Heart left ventricle (tissue), 16 donors: ENCODE data around the gene ASPSCR1. TPM values are rescaled to one million over a fixed set of nuclear protein-coding genes. Genes with fewer than 3 reads are reported as not detected.

Experiments used
- ATAC-seq, 4 donors: fragments of 200-7000 bp; cut with Tn5 transposase; one replicate each; pipeline ENCODE4 v1.9.1; 2020 to 2022; ENCODE audit warnings: moderate library complexity in 4 of 4, mild to moderate bottlenecking in 3 of 4, moderate number of reproducible peaks in 1 of 4
- DNase-seq, 5 donors: peaks; one replicate each; pipeline ENCODE4 v3.0.0-alpha.2; 2020
- H3K27ac ChIP-seq, 12 donors: fragments of 200-600 bp; sonication (generic) in 4 of 12; one replicate each; pipeline versions ENCODE4 v1.5.0 to v1.8.0; 2016 to 2022; ENCODE audit warnings: mild to moderate bottlenecking in 2 of 12
- H3K27me3 ChIP-seq, 9 donors: fragments of 200-600 bp; sonication (generic) in 2 of 9; one replicate each; pipeline versions ENCODE4 v1.5.1 to v1.8.0; 2016 to 2022; ENCODE audit warnings: mild to moderate bottlenecking in 3 of 9
- H3K36me3 ChIP-seq, 9 donors: fragments of 200-600 bp; sonication (generic) in 2 of 9; one replicate each; pipeline versions ENCODE4 v1.5.0 to v1.8.0; 2018 to 2022; ENCODE audit warnings: mild to moderate bottlenecking in 2 of 9
- H3K4me1 ChIP-seq, 12 donors: fragments of 200-600 bp; sonication (generic) in 4 of 12; one replicate each; pipeline versions ENCODE4 v1.5.0 to v1.8.0; 2016 to 2022; ENCODE audit warnings: mild to moderate bottlenecking in 3 of 12
- H3K4me3 ChIP-seq, 12 donors: fragments of 200-600 bp; sonication (generic) in 4 of 12; one replicate each; pipeline versions ENCODE4 v1.5.0 to v1.8.0; 2017 to 2022; ENCODE audit warnings: mild to moderate bottlenecking in 9 of 12, moderate library complexity in 4 of 12
- H3K9me3 ChIP-seq, 12 donors: fragments of 200-600 bp; sonication (generic) in 4 of 12; one replicate each; pipeline versions ENCODE4 v1.5.0 to v1.8.0; 2016 to 2022; ENCODE audit warnings: mild to moderate bottlenecking in 1 of 12
- POLR2A ChIP-seq, 2 donors: fragments of 450-650 bp; IDR thresholded peaks; one replicate each; pipeline ENCODE4 v1.6.1; 2017; ENCODE audit warnings: antibody characterized with exemption in 2 of 2, mild to moderate bottlenecking in 2 of 2, moderate library complexity in 2 of 2
- WGBS, 4 donors: extraction: QIAGEN DNeasy Blood & Tissue Kit in 2 of 4; methylation state at CpG; one replicate each; pipeline versions ENCODE4 v1.1.5 to v1.1.7; 2013 to 2018; 5-methylcytosine and 5-hydroxymethylcytosine counted together
- intact Hi-C, 10 donors: fragments of 100-400 bp; cut with DNase I; formaldehyde crosslinking; loops; one replicate each; pipeline versions ENCODE4 v1.11.1 to v1.14.2; 2022
- polyA plus RNA-seq, 2 donors: library from polyadenylated mRNA; stranded (reverse); fragments of 200-250 nt; gene quantifications; one replicate each; pipeline ENCODE4 v1.2.3, GENCODE V29; 2013
- total RNA-seq, 9 donors: library from RNA; depleted of rRNA in 2 of 9; stranded (reverse); fragments of >200 nt in 2 of 9; fragmentation: NEBNext Ultra II Directional in 3 of 9; extraction: Animal tissue kit (Norgen Biotek cat#: 25700) in 3 of 9; gene quantifications; one replicate each; pipeline versions ENCODE4 v1.1.0 to v1.2.4, GENCODE V29; 2016 to 2023
- TF ChIP-seq, protein P1 (sequence below), 12 donors: fragments of 200-600 bp; sonication (generic) in 4 of 12; IDR thresholded peaks; one replicate each; pipeline versions ENCODE4 v1.5.0 to v1.8.0; 2018 to 2022; ENCODE audit warnings: antibody characterized with exemption in 12 of 12, mild to moderate bottlenecking in 5 of 12
- donor health status: ischemic (EF 13 %, LVEDD 7.1; RV severe dilation, severe dysfunction).
- donor health status: healthy with polysubstance abuse.
- donor health status: DM: no; HTN: yes; CAD: no.
- donor health status: DM: no; HTN: no; CAD: no.
- donor health status: ischemic (EF 25% LVEDD 6.9; RV normal size, moderate dysfunction).
- donor health status: ischemic (EF 25% LVEDD 5.7; RV mildly dilated, moderate dysfunction).
- donor health status: healthy.
- donor health status: DM: yes; HTN: yes; CAD: no.
- donor health status: ischemic (EF 35%, LVEDD 5.7; RV mildly dilated, moderate dysfunction).
- donor health status: nonischemic (EF 11% LVEDD 7.7; RV severe dilation, severe dysfunction).
- donor health status: DM: yes; HTN: yes; CAD: no.
- donor health status: PGD.
- donor health status: ischemic (EF 29% LVEDD 5.4; RV normal size, mild dysfunction).
- donor health status: nonischemic (EF 23%, LVEDD 6.1; RV moderate dilation, normal function).

ASPSCR1 gene
- total and polyA plus RNA-seq, 11 donors: 15.1 to 43.6 (median 22.9) TPM

GRCh38 chr17:82035956-82036633, 58.7 kb downstream of the ASPSCR1 start:
- H3K4me1 ChIP-seq: peaks cover 4 to 36% (median 19%) of the 10 kb centered on the region in 12 donors
- TF ChIP-seq POLR2A (IDR thresholded peaks at IDR 0.05): no peak
- TF ChIP-seq, protein P1, sequence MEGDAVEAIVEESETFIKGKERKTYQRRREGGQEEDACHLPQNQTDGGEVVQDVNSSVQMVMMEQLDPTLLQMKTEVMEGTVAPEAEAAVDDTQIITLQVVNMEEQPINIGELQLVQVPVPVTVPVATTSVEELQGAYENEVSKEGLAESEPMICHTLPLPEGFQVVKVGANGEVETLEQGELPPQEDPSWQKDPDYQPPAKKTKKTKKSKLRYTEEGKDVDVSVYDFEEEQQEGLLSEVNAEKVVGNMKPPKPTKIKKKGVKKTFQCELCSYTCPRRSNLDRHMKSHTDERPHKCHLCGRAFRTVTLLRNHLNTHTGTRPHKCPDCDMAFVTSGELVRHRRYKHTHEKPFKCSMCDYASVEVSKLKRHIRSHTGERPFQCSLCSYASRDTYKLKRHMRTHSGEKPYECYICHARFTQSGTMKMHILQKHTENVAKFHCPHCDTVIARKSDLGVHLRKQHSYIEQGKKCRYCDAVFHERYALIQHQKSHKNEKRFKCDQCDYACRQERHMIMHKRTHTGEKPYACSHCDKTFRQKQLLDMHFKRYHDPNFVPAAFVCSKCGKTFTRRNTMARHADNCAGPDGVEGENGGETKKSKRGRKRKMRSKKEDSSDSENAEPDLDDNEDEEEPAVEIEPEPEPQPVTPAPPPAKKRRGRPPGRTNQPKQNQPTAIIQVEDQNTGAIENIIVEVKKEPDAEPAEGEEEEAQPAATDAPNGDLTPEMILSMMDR (IDR thresholded peaks at IDR 0.05): no peak
- H3K9me3 ChIP-seq: no peaks in the 10 kb centered on the region
- intact Hi-C loops: loop anchor here in 3 of 10 donors (5.0 to 10.0 kb wide), 3 partner anchors 61 to 289 kb away; partner anchors contain the start of gene FASN (in 1 of the 3)
- peaks cover 0 to 9% (median 0%) of the 10 kb centered on the region in 9 donors for H3K27me3 ChIP-seq
- peak overlapping the region in 5 of 12 donors; percentile 91 to 98 (median 93) for H3K27ac ChIP-seq
- 76 to 88% (median 80%) methylated on average over 12 to 20 of the region's 20 CpGs for WGBS, 4 donors
- DNase-seq: no peak
- ATAC-seq: peak in 1 of 4 donors; percentile 1
- peaks cover 0 to 5% (median 0%) of the 10 kb centered on the region in 9 donors for H3K36me3 ChIP-seq
- peak overlapping the region in 10 of 12 donors; percentile 49 to 92 (median 73) for H3K4me3 ChIP-seq

DNA sequence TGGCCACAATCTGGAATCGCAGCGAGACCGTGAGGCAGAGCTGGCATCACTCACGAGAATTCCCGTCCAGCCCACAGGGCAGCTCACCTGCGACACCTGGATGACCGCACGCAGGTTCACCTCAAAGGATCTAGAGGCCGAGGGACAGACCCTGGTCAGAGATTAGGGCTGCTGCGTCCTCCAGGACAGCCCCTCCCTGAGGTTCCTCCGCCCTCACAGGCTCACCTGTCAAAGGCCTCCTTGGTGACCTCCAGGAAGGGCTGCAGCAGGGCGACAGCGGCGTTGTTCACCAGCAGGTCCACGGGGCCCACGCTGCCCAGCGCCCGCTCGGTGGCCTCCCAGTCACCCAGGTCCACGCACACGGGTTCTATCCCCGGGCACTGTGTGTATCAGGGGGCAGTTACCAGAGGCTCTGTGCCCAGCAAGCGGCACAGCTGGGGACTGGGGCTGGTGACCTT, 59.2 kb downstream of the ASPSCR1 start:
- peaks cover 4 to 36% (median 19%) of the 10 kb centered on the region in 12 donors for H3K4me1 ChIP-seq
- H3K9me3 ChIP-seq: no peaks in the 10 kb centered on the region
- 36 to 58% (median 44%) methylated on average over 9 to 23 of the region's 23 CpGs for WGBS, 4 donors
- TF ChIP-seq POLR2A (IDR thresholded peaks at IDR 0.05): no peak
- TF ChIP-seq, protein P1 (IDR thresholded peaks at IDR 0.05): no peak
- peaks cover 0 to 5% (median 0%) of the 10 kb centered on the region in 9 donors for H3K36me3 ChIP-seq
- no peak for ATAC-seq
- intact Hi-C loops: loop anchor here in 4 of 10 donors (1.0 to 10.0 kb wide), 4 partner anchors 61 to 288 kb away; partner anchors contain the start of gene FASN (in 2 of the 4)
- H3K4me3 ChIP-seq: peak overlapping the region; percentile 49 to 92 (median 73)
- peak overlapping the region; percentile 91 to 98 (median 94) for H3K27ac ChIP-seq
- no peak for DNase-seq
- H3K27me3 ChIP-seq: peaks cover 0 to 9% (median 0%) of the 10 kb centered on the region in 9 donors

- Histone ChIP-seq H3K36me3 (peaks cover 0 to 5% (median 0%) of the 10 kb centered on the region in 9 donors), H3K27me3 (peaks cover 0 to 5% (median 0%) of the 10 kb centered on the region in 9 donors), H3K4me3 (peak within 1 kb of the TSS; percentile 49 to 92 (median 73)), H3K27ac (peak within 1 kb of the TSS; percentile 91 to 98 (median 94)), H3K9me3 (no peaks in the 10 kb centered on the region), H3K4me1 (peaks cover 4 to 31% (median 15%) of the 10 kb centered on the region in 12 donors)
- peak; percentile 97 to 98 (median 97) for ATAC-seq
- intact Hi-C loops: loop anchor here in 4 of 10 donors (1.0 to 10.0 kb wide), 4 partner anchors 60 to 288 kb away; partner anchors contain the start of gene FASN (in 2 of the 4)
- TF ChIP-seq, protein P1 (IDR thresholded peaks at IDR 0.05): peak; percentile 72 to 93 (median 82)
- TF ChIP-seq POLR2A (IDR thresholded peaks at IDR 0.05): peak; percentile 75 to 96
- 0 to 1% (median 1%) methylated on average over 45 to 92 of the region's 92 CpGs for WGBS, 4 donors
- peak; percentile 97 to 99 (median 98) for DNase-seq
Measured at GRCh38 chr17:82037092-82037888, 59.9 kb downstream of the ASPSCR1 start, which contains the start of gene DCXR. TSS of gene DCXR (minus strand) at chr17:82037697. CDS start at chr17:82037682, 15 bp downstream.
